ENCODE data around the gene GRM5.

Gene GRM5

GRCh38 chr11:88701816-88702215 lies 364.0 kb downstream of the GRM5 start:
- DNase-seq (ENCODE audit: low read depth): no peak

- DNase-seq (ENCODE audit: low read depth): no peak
Observed at GRCh38 chr11:88697139-88697538, 368.6 kb downstream of the GRM5 start.

GRCh38 chr11:88695689-88696414 lies 369.9 kb downstream of the GRM5 start:
- no peak for DNase-seq (ENCODE audit: low read depth)

GRCh38 chr11:88692306-88693086 lies 373.3 kb downstream of the GRM5 start:
- no peak for DNase-seq (ENCODE audit: low read depth)

GRCh38 chr11:88689548-88690240 lies 376.1 kb downstream of the GRM5 start:
- DNase-seq (ENCODE audit: low read depth): no peak

GRCh38 chr11:88683024-88683423 lies 382.8 kb downstream of the GRM5 start:
- DNase-seq (ENCODE audit: low read depth): no peak

GRCh38 chr11:88680806-88681205 lies 385.0 kb downstream of the GRM5 start:
- no peak for DNase-seq (ENCODE audit: low read depth)

- no peak for DNase-seq (ENCODE audit: low read depth)
Observed at GRCh38 chr11:88666364-88666763, 399.4 kb downstream of the GRM5 start.

GRCh38 chr11:88657076-88657738 lies 408.6 kb downstream of the GRM5 start:
- no peak for DNase-seq (ENCODE audit: low read depth)

- no peak for DNase-seq (ENCODE audit: low read depth)
Observed at GRCh38 chr11:88656283-88656682, 409.5 kb downstream of the GRM5 start.

- no peak for DNase-seq (ENCODE audit: low read depth)
Observed at GRCh38 chr11:88655656-88656055, 410.1 kb downstream of the GRM5 start.

- DNase-seq (ENCODE audit: low read depth): no peak
Observed at GRCh38 chr11:88655196-88655595, 410.6 kb downstream of the GRM5 start.

GRCh38 chr11:88651556-88651955 lies 414.2 kb downstream of the GRM5 start:
- no peak for DNase-seq (ENCODE audit: low read depth)

GRCh38 chr11:88644724-88645123 lies 421.1 kb downstream of the GRM5 start:
- no peak for DNase-seq (ENCODE audit: low read depth)

GRCh38 chr11:88632163-88632562 lies 433.6 kb downstream of the GRM5 start:
- DNase-seq (ENCODE audit: low read depth): no peak

- no peak for DNase-seq (ENCODE audit: low read depth)
Observed at GRCh38 chr11:88631497-88631896, 434.3 kb downstream of the GRM5 start.

- no peak for DNase-seq (ENCODE audit: low read depth)
Observed at GRCh38 chr11:88629496-88629895, 436.3 kb downstream of the GRM5 start.

- no peak for DNase-seq (ENCODE audit: low read depth)
Observed at GRCh38 chr11:88626216-88626615, 439.6 kb downstream of the GRM5 start.

- DNase-seq (ENCODE audit: low read depth): no peak
Observed at GRCh38 chr11:88623531-88623930, 442.3 kb downstream of the GRM5 start.

GRCh38 chr11:88620568-88621130 lies 445.1 kb downstream of the GRM5 start:
- no peak for DNase-seq (ENCODE audit: low read depth)

- DNase-seq (ENCODE audit: low read depth): no peak
Observed at GRCh38 chr11:88619656-88620385, 446.0 kb downstream of the GRM5 start.

All from stimulated activated CD8-positive, alpha-beta memory T cell treated with anti-CD3 and anti-CD28 coated beads, Interleukin-7, amount 100 ng/mL, for 24 hours (primary cell).